Hypothalamus (tissue), 51 donors: Measurements from ENCODE around the gene STARD3.
"Not testable (repeated sequence)": the region's sequence is repeated elsewhere in the genome, so short reads cannot be mapped to it uniquely, and the experiment has no call there.

Experiments used
- DNase-seq, 51 donors: peaks; one replicate each; lab custom pipeline; 2025; lab: John Stamatoyannopoulos, UW

Gene STARD3

GRCh38 chr17:39706383-39706782 lies 69.4 kb downstream of the STARD3 start:
- DNase-seq = no peak

GRCh38 chr17:39706921-39707337 lies 70.0 kb downstream of the STARD3 start:
- no peak for DNase-seq

GRCh38 chr17:39709319-39709997 lies 72.5 kb downstream of the STARD3 start:
- no peak for DNase-seq

GRCh38 chr17:39709998-39710964 lies 73.3 kb downstream of the STARD3 start:
- DNase-seq = no peak

GRCh38 chr17:39711071-39711470 lies 74.1 kb downstream of the STARD3 start:
- DNase-seq = not testable (repeated sequence)

- no peak for DNase-seq
These were observed 74.9 kb downstream of the STARD3 start for GRCh38 chr17:39711851-39712250.
